Neuronal stem cell (in vitro differentiated cells): Measurements from ENCODE around the gene SAMD7.

Source experiments
- DNase-seq: peaks from one replicate; pipeline ENCODE4 v3.0.0-alpha.2; 2013; ENCODE audit warnings: low spot score
- H2AFZ ChIP-seq: one replicate; pipeline ENCODE4 v1.6.1; 2013; ENCODE audit warnings: mild to moderate bottlenecking, low read length, inconsistent platforms
- H2AK5ac ChIP-seq: 2 replicates; pipeline ENCODE4 v1.6.1; 2013; ENCODE audit warnings: low read depth, mild to moderate bottlenecking, inconsistent platforms, low read length, moderate library complexity, mixed read lengths
- H2BK120ac ChIP-seq: 2 replicates; pipeline ENCODE4 v1.6.1; 2013; ENCODE audit warnings: low read depth, mild to moderate bottlenecking, inconsistent platforms, low read length, moderate library complexity, mixed read lengths
- H2BK12ac ChIP-seq: one replicate; pipeline ENCODE4 v1.6.1; 2013; ENCODE audit warnings: low read length, inconsistent platforms
- H2BK15ac ChIP-seq: 2 replicates; pipeline ENCODE4 v1.6.1; 2013; ENCODE audit warnings: mild to moderate bottlenecking, low read length, inconsistent platforms, mixed read lengths
- H2BK5ac ChIP-seq: one replicate; pipeline ENCODE4 v1.6.1; 2013; ENCODE audit warnings: inconsistent platforms, mild to moderate bottlenecking, low read length, moderate library complexity
- H3K14ac ChIP-seq: one replicate; pipeline ENCODE4 v1.6.1; 2013; ENCODE audit warnings: low read length, inconsistent platforms
- H3K18ac ChIP-seq: 2 replicates; pipeline ENCODE4 v1.6.1; 2013; ENCODE audit warnings: low read length, inconsistent platforms
- H3K23ac ChIP-seq: 2 replicates; pipeline ENCODE4 v1.6.1; 2013; ENCODE audit warnings: low read depth, mild to moderate bottlenecking, mixed read lengths, low read length, inconsistent platforms; ENCODE audit not compliant: poor library complexity
- H3K27ac ChIP-seq: replicated peaks from 3 replicates; pipeline ENCODE4 v1.5.1; 2013; ENCODE audit warnings: low read length, inconsistent platforms
- H3K27me3 ChIP-seq, 3 experiments: 2 replicates each; pipeline ENCODE4 v1.6.1; 2013; ENCODE audit warnings: low read length in 3 of 3, mild to moderate bottlenecking in 2 of 3, inconsistent platforms in 1 of 3, low read depth in 1 of 3, mixed read lengths in 1 of 3, moderate library complexity in 1 of 3; ENCODE audit not compliant: control insufficient read depth in 3 of 3, insufficient read depth in 3 of 3
- H3K36me3 ChIP-seq, 2 donors: replicated peaks in 1 of 2; 2 replicates each; pipeline ENCODE4 v1.6.1; 2013; ENCODE audit warnings: low read length in 2 of 2; ENCODE audit not compliant: control insufficient read depth in 2 of 2, insufficient read depth in 2 of 2
- H3K4ac ChIP-seq: 2 replicates; pipeline ENCODE4 v1.6.1; 2013; ENCODE audit warnings: inconsistent platforms, mild to moderate bottlenecking, low read length, moderate library complexity
- H3K4me1 ChIP-seq, 2 donors: 1 replicate in 1 of 2; 2 replicates in 1 of 2; pipeline ENCODE4 v1.6.1; 2013; ENCODE audit warnings: low read length in 2 of 2, low read depth in 1 of 2; ENCODE audit not compliant: control insufficient read depth in 2 of 2, insufficient read depth in 1 of 2
- H3K4me2 ChIP-seq: one replicate; pipeline ENCODE4 v1.6.1; 2013; ENCODE audit warnings: mild to moderate bottlenecking, low read length, inconsistent platforms; ENCODE audit not compliant: insufficient read depth, poor library complexity, severe bottlenecking
- H3K4me3 ChIP-seq, 2 donors: 2 replicates each; pipeline ENCODE4 v1.5.1; 2013; ENCODE audit warnings: low read length in 2 of 2, mild to moderate bottlenecking in 2 of 2, inconsistent platforms in 1 of 2, moderate library complexity in 1 of 2
- H3K79me1 ChIP-seq: one replicate; pipeline ENCODE4 v1.6.1; 2013; ENCODE audit warnings: low read depth, mild to moderate bottlenecking, inconsistent platforms, low read length, moderate library complexity
- H3K9ac ChIP-seq: one replicate; pipeline ENCODE4 v1.6.1; 2013; ENCODE audit warnings: mild to moderate bottlenecking, low read depth, low read length, inconsistent platforms; ENCODE audit not compliant: poor library complexity
- H3K9me3 ChIP-seq, 2 donors: replicated peaks in 1 of 2; 2 replicates each; pipeline versions ENCODE3 to v1.6.1; 2013; ENCODE audit warnings: low read length in 2 of 2, mild to moderate bottlenecking in 2 of 2, inconsistent platforms in 1 of 2, low read depth in 1 of 2, mixed read lengths in 1 of 2, moderate library complexity in 1 of 2; ENCODE audit not compliant: control insufficient read depth in 2 of 2, insufficient read depth in 1 of 2
- H4K8ac ChIP-seq: one replicate; pipeline ENCODE4 v1.6.1; 2013; ENCODE audit warnings: low read depth, mild to moderate bottlenecking, inconsistent platforms, low read length, moderate library complexity
- H4K91ac ChIP-seq: one replicate; pipeline ENCODE4 v1.6.1; 2013; ENCODE audit warnings: low read length, low read depth, mild to moderate bottlenecking, inconsistent platforms; ENCODE audit not compliant: poor library complexity
- WGBS, 2 donors: extraction: QIAGEN DNeasy Blood & Tissue Kit; methylation state at CpG; one replicate each; pipeline ENCODE4 v1.1.7; 2013; ENCODE audit warnings: missing lambda C conversion rate in 2 of 2, mixed read lengths in 1 of 2; ENCODE audit not compliant: insufficient read length in 2 of 2, insufficient replicate concordance in 1 of 2; ENCODE audit errors: extremely low coverage in 2 of 2; 5-methylcytosine and 5-hydroxymethylcytosine counted together

SAMD7 gene

GRCh38 chr3:169984292-169984691, 72.9 kb downstream of the SAMD7 start:
- Histone ChIP-seq H3K9ac (no peak overlapping the region), H3K23ac (no peak overlapping the region), H3K18ac (no peak overlapping the region), H3K14ac (no peak overlapping the region), H2BK12ac (no peak overlapping the region), H2AFZ (no peak overlapping the region), H3K36me3 (peaks cover 27 to 100% of the 10 kb centered on the region in 2 donors), H3K27ac (no peak overlapping the region), H3K9me3 (no peaks in the 10 kb centered on the region), H4K91ac (no peak overlapping the region), H3K4me2 (no peak overlapping the region), H3K27me3 (no peaks in the 10 kb centered on the region), H2AK5ac (no peak overlapping the region), H2BK120ac (no peak overlapping the region), H4K8ac (no peak overlapping the region), H3K4ac (no peak overlapping the region), H3K79me1 (no peaks in the 10 kb centered on the region), H2BK15ac (no peak overlapping the region), H2BK5ac (no peak overlapping the region), H3K4me1 (no peaks in the 10 kb centered on the region), H3K4me3 (no peak overlapping the region)
- DNase-seq: no peak
- no CpG with 5 or more reads among the region's 3 CpGs for WGBS, 2 donors
